ENCODE results near the gene MFNG.

MFNG gene

DNA sequence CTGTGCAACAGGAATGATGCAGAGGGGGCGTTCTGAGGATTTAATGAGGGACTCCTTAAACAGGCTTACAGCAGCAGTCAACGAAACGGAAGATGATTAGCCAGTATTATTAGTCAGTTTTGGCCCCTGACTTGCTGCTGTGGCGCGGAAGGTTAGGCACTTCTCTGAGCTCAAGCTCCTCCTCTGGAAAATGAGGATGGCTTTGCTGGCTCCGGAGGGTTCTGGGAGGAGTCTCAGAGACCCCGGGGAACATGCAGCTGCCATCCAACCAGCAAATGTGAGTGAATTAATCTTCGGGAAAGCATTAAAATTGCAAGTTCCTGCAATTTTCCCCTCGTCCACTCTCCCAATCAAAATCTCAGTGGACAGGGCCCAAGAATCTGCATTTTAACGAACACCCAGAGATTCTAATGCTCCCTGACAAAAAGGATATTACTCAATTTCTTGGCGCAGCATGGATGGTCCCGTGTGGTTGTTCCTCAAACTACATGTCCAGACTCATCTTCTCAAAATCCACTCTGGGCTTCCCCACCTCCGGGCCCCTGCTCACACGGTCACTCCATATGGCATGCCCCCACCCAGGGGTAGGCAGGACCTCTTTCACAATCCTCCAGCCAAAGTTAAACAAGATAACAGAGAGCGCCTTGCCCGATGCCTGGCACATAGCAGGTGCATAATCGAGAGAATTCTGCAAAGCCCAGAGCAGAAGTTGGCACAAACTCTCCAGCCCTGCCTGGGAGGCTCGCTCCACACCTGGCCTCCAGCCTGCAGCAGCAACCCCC is 65.3 kb downstream of the MFNG start:
- no peak for DNase-seq

DNA sequence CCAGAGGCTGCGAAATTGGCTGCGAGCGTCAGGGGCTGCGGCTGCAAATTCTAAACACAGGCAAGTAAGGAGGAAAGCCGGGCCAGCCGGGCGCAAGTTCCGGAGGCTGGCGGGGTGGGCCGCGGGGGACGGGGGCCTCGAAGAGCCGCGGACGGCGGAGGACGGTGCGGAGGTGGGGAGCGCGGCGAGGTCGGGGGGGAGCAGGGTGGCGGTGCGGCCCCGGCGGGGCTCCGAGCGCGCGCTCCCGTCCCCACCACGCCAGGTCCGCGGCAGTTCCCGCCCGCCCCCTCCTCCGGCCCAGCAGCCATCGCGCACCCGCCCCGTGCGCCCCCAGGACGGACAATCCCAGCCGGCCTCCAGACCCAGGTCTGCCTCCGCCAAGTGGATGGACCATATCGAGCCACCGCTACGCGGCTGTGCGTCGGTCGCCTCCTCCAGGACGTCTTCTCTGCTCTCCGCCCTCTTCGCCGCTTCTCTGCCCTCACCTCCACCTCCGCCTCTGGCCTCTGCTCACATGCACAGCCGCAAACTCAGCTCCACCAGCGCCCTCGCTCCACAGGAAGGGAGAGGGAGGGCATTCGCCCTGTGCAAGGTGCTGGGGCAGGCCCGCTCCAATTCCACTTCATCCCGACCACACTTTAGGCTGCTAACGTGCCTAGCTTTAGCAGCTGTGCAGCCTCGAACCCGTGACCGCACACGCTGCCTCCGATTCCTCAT is 66.1 kb downstream of the MFNG start:
- no peak for DNase-seq

GRCh38 chr22:37419370-37419968 is 66.7 kb downstream of the MFNG start:
- no peak for DNase-seq
